CD4-positive, alpha-beta T cell treated with Interleukin-2 at 100 ng/mL for 4 hours (primary cell): ENCODE results near the gene ATP8A1.
"Not testable (repeated sequence)": the region's sequence is repeated elsewhere in the genome, so short reads cannot be mapped to it uniquely, and the experiment has no call there.

ENCODE experiments used
- DNase-seq: peaks from one replicate; pipeline ENCODE4 v3.0.0-alpha.2; 2020; ENCODE audit warnings: low spot score

Gene ATP8A1

GRCh38 chr4:42467777-42468176 is 189.1 kb downstream of the ATP8A1 start:
- not testable (repeated sequence) for DNase-seq

- no peak for DNase-seq
Measured at GRCh38 chr4:42466273-42466844, 190.5 kb downstream of the ATP8A1 start.

- DNase-seq: no peak
Measured at GRCh38 chr4:42464550-42465094, 192.3 kb downstream of the ATP8A1 start.

GRCh38 chr4:42461216-42461615 is 195.7 kb downstream of the ATP8A1 start:
- DNase-seq: not testable (repeated sequence)

- DNase-seq: no peak
Measured at GRCh38 chr4:42460043-42460442, 196.9 kb downstream of the ATP8A1 start.

GRCh38 chr4:42458657-42459056 is 198.2 kb downstream of the ATP8A1 start:
- DNase-seq: no peak

GRCh38 chr4:42454755-42455420 is 202.0 kb downstream of the ATP8A1 start:
- DNase-seq: no peak

GRCh38 chr4:42453612-42454011 is 203.3 kb downstream of the ATP8A1 start:
- no peak for DNase-seq

- DNase-seq: no peak
Measured at GRCh38 chr4:42452823-42453222, 204.1 kb downstream of the ATP8A1 start.

- no peak for DNase-seq
Measured at GRCh38 chr4:42446823-42447222, 210.1 kb downstream of the ATP8A1 start.

GRCh38 chr4:42445038-42445437 is 211.9 kb downstream of the ATP8A1 start:
- DNase-seq: no peak

GRCh38 chr4:42442601-42443000 is 214.3 kb downstream of the ATP8A1 start:
- DNase-seq: no peak

- no peak for DNase-seq
Measured at GRCh38 chr4:42440083-42440482, 216.8 kb downstream of the ATP8A1 start.

- no peak for DNase-seq
Measured at GRCh38 chr4:42436928-42437565, 219.9 kb downstream of the ATP8A1 start.

- DNase-seq: no peak
Measured at GRCh38 chr4:42428036-42428435, 228.9 kb downstream of the ATP8A1 start.

- no peak for DNase-seq
Measured at GRCh38 chr4:42425146-42426065, 231.5 kb downstream of the ATP8A1 start.

- DNase-seq: no peak
Measured at GRCh38 chr4:42420140-42420539, 236.8 kb downstream of the ATP8A1 start.

- DNase-seq: no peak
Measured at GRCh38 chr4:42417550-42417949, 239.4 kb downstream of the ATP8A1 start.

- no peak for DNase-seq
Measured at GRCh38 chr4:42416017-42416416, 240.9 kb downstream of the ATP8A1 start.

GRCh38 chr4:42415281-42415680 is 241.6 kb downstream of the ATP8A1 start:
- DNase-seq: no peak

GRCh38 chr4:42412251-42412650 is 244.7 kb downstream of the ATP8A1 start:
- DNase-seq: no peak

- DNase-seq: no peak
Measured at GRCh38 chr4:42411803-42412202, 245.1 kb downstream of the ATP8A1 start.
